NCI-H2171 treated with DMSO at 0.1 percent for 48 hours (cell line): ENCODE measurements around the gene VPS13A.
"Not testable (repeated sequence)": the region's sequence is repeated elsewhere in the genome, so short reads cannot be mapped to it uniquely, and the experiment has no call there.

Experiments
- DNase-seq: peaks from one replicate; lab custom pipeline; 2025; lab: John Stamatoyannopoulos, UW

VPS13A gene

GRCh38 chr9:77305622-77306400, 128.5 kb downstream of the VPS13A start:
- no peak for DNase-seq

GRCh38 chr9:77307166-77307565, 129.8 kb downstream of the VPS13A start:
- DNase-seq: no peak

GRCh38 chr9:77316058-77316457, 138.7 kb downstream of the VPS13A start:
- no peak for DNase-seq

- DNase-seq: no peak
Observed at GRCh38 chr9:77325058-77325457, 147.7 kb downstream of the VPS13A start.

GRCh38 chr9:77328102-77328501, 150.8 kb downstream of the VPS13A start:
- DNase-seq: no peak

- no peak for DNase-seq
Observed at GRCh38 chr9:77370064-77370463, 192.7 kb downstream of the VPS13A start.

- DNase-seq: no peak
Observed at GRCh38 chr9:77374266-77374665, 196.9 kb downstream of the VPS13A start.

GRCh38 chr9:77375956-77376532, 198.7 kb downstream of the VPS13A start:
- no peak for DNase-seq

GRCh38 chr9:77384406-77384805, 207.1 kb downstream of the VPS13A start:
- no peak for DNase-seq

- DNase-seq: no peak
Observed at GRCh38 chr9:77386187-77386586, 208.9 kb downstream of the VPS13A start.

GRCh38 chr9:77391834-77392233, 214.5 kb downstream of the VPS13A start:
- DNase-seq: no peak

GRCh38 chr9:77392328-77392727, 215.0 kb downstream of the VPS13A start:
- DNase-seq: no peak

GRCh38 chr9:77398581-77398980, 221.2 kb downstream of the VPS13A start:
- DNase-seq: not testable (repeated sequence)

- no peak for DNase-seq
Observed at GRCh38 chr9:77399964-77400363, 222.6 kb downstream of the VPS13A start.

GRCh38 chr9:77402286-77402685, 225.0 kb downstream of the VPS13A start:
- no peak for DNase-seq

- no peak for DNase-seq
Observed at GRCh38 chr9:77403239-77403638, 225.9 kb downstream of the VPS13A start.

GRCh38 chr9:77408521-77408920, 231.2 kb downstream of the VPS13A start:
- DNase-seq: not testable (repeated sequence)

GRCh38 chr9:77417566-77417965, 240.2 kb downstream of the VPS13A start:
- DNase-seq: no peak

- DNase-seq: no peak
Observed at GRCh38 chr9:77418226-77418625, 240.9 kb downstream of the VPS13A start.

GRCh38 chr9:77420641-77421040, 243.3 kb downstream of the VPS13A start:
- DNase-seq: no peak

GRCh38 chr9:77421506-77422265, 244.4 kb downstream of the VPS13A start:
- no peak for DNase-seq

GRCh38 chr9:77422969-77423368, 245.6 kb downstream of the VPS13A start:
- no peak for DNase-seq

- DNase-seq: no peak
Observed at GRCh38 chr9:77423841-77424240, 246.5 kb downstream of the VPS13A start.
